Cardiac muscle cell (in vitro differentiated cells and primary cell): ENCODE results near the gene F3. TPM values are rescaled to one million over a fixed set of nuclear protein-coding genes. Genes with fewer than 3 reads are reported as not detected.

Source experiments
- DNase-seq, 2 donors: peaks; one replicate each; pipeline versions ENCODE4 v3.0.0 to v3.0.0-alpha.2; 2010 to 2017; ENCODE audit warnings: low read depth in 1 of 2, low spot score in 1 of 2
- H3K27ac ChIP-seq: fragments of 200-600 bp; sonication (generic); 2 replicates; pipeline ENCODE4 v1.5.1; 2016
- H3K27me3 ChIP-seq: fragments of 200-600 bp; sonication (generic); 2 replicates; pipeline ENCODE4 v1.6.0; 2016; ENCODE audit warnings: control low read depth
- H3K36me3 ChIP-seq: fragments of 200-600 bp; sonication (generic); 2 replicates; pipeline ENCODE4 v1.5.1; 2016; ENCODE audit warnings: control low read depth
- H3K4me1 ChIP-seq: fragments of 200-600 bp; sonication (generic); 2 replicates; pipeline ENCODE4 v1.8.1; 2017; ENCODE audit warnings: low read depth, mild to moderate bottlenecking, mixed run types
- H3K4me3 ChIP-seq: fragments of 200-600 bp; sonication (generic); 2 replicates; pipeline ENCODE4 v1.5.1; 2016; ENCODE audit warnings: mild to moderate bottlenecking
- H3K9me3 ChIP-seq: fragments of 200-600 bp; sonication (generic); 2 replicates; pipeline ENCODE4 v1.5.1; 2017; ENCODE audit warnings: low read depth, mild to moderate bottlenecking, control low read depth
- polyA plus RNA-seq: library from polyadenylated mRNA; unstranded; fragments of >200 nt; fragmentation: Nextera tagmentation; extraction: Ambion mirVana; gene quantifications from 2 replicates; pipeline ENCODE4 v1.2.1, GENCODE V29; 2016
- total RNA-seq: library from RNA; depleted of rRNA; stranded (reverse); fragments of >200 nt; gene quantifications from 2 replicates; pipeline ENCODE4 v1.2.3, GENCODE V29; 2016
- TF ChIP-seq, protein P1 (sequence below): IDR thresholded peaks from 2 replicates; pipeline ENCODE4 v1.5.1; 2012; ENCODE audit warnings: low read depth, mild to moderate bottlenecking, low read length

F3 gene
- total and polyA plus RNA-seq, 2 experiments from 2014 or later, result 0.81 to 1.6 TPM

DNA sequence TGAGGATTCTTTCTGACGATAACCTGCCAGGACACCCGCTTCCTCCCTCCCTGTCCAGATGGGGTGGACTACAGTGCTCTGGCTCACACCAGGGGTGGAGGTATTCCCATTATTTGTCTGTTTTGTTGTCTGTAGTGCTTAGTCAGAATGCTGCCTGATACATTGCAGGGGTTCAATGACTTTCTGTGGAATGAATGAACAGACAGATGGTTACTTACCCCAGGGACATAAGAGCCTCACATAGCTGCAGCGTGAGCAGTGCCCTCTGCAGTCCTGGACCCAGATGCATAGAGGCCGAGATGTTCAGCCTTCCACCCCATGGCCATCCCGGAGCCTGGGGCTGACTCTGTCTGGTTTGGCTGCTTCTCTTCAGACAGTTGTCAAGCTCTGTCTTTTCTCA is 13.0 kb upstream of the F3 start:
- Histone ChIP-seq H3K4me3 (no peak overlapping the region), H3K27me3 (no peaks in the 10 kb centered on the region), H3K9me3 (no peaks in the 10 kb centered on the region), H3K4me1 (no peaks in the 10 kb centered on the region), H3K27ac (no peak overlapping the region), H3K36me3 (no peaks in the 10 kb centered on the region)
- no peak for DNase-seq
- TF ChIP-seq, protein P1, sequence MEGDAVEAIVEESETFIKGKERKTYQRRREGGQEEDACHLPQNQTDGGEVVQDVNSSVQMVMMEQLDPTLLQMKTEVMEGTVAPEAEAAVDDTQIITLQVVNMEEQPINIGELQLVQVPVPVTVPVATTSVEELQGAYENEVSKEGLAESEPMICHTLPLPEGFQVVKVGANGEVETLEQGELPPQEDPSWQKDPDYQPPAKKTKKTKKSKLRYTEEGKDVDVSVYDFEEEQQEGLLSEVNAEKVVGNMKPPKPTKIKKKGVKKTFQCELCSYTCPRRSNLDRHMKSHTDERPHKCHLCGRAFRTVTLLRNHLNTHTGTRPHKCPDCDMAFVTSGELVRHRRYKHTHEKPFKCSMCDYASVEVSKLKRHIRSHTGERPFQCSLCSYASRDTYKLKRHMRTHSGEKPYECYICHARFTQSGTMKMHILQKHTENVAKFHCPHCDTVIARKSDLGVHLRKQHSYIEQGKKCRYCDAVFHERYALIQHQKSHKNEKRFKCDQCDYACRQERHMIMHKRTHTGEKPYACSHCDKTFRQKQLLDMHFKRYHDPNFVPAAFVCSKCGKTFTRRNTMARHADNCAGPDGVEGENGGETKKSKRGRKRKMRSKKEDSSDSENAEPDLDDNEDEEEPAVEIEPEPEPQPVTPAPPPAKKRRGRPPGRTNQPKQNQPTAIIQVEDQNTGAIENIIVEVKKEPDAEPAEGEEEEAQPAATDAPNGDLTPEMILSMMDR, result no peak

DNA sequence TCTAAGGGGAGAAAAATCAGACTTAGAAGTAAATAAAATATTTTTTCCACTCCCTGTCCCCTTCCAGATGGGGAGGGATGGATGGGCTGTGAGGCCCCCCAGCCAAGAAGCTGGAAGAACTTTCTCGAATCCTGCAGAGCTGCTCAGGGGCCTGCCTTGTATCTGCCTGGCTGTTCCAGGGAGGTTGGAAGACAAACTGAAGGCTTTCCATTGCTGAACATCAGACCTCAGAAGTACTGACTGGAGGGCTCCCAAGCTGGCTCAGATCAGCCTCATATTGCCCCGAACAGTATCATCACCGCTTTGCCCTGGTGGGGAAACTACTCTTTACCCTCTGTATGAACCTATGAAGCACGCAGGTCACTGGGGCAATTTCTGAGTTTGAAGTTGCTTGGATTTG is 12.4 kb upstream of the F3 start:
- H3K4me3 ChIP-seq, result no peak overlapping the region
- no peaks in the 10 kb centered on the region for H3K4me1 ChIP-seq
- H3K27me3 ChIP-seq, result no peaks in the 10 kb centered on the region
- TF ChIP-seq, protein P1, result no peak
- DNase-seq, result no peak
- H3K27ac ChIP-seq, result no peak overlapping the region
- H3K36me3 ChIP-seq, result no peaks in the 10 kb centered on the region
- no peaks in the 10 kb centered on the region for H3K9me3 ChIP-seq

GRCh38 chr1:94553323-94553730 is 11.8 kb upstream of the F3 start:
- H3K9me3 ChIP-seq, result no peaks in the 10 kb centered on the region
- H3K27me3 ChIP-seq, result no peaks in the 10 kb centered on the region
- H3K27ac ChIP-seq, result no peak overlapping the region
- H3K4me3 ChIP-seq, result no peak overlapping the region
- no peak for DNase-seq
- no peaks in the 10 kb centered on the region for H3K36me3 ChIP-seq
- H3K4me1 ChIP-seq, result no peaks in the 10 kb centered on the region
- TF ChIP-seq, protein P1, result no peak

GRCh38 chr1:94552071-94552586 is 10.6 kb upstream of the F3 start:
- H3K4me3 ChIP-seq, result no peak overlapping the region
- TF ChIP-seq, protein P1, result no peak
- no peaks in the 10 kb centered on the region for H3K36me3 ChIP-seq
- H3K27me3 ChIP-seq, result no peaks in the 10 kb centered on the region
- no peaks in the 10 kb centered on the region for H3K9me3 ChIP-seq
- no peaks in the 10 kb centered on the region for H3K4me1 ChIP-seq
- no peak overlapping the region for H3K27ac ChIP-seq
- no peak for DNase-seq

DNA sequence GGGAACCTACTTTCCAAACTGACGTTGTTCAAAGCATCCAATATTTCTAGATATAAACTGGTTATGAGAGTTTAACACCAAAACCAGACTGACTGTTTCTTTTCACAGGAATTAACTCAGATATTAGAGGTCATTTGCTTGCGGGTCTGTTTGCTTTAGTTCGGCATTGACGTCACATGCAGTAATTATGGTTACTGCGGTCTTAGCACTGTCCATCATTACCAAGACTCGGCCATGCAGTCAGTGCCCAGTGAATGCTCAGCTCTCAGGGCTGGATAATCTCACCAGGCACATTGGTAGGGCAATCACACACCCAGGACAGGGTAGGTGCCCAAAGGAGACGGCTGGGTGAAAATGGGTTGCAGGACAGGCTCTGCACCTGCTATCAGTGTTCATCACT is 9.9 kb upstream of the F3 start:
- Histone ChIP-seq H3K27ac (no peak overlapping the region), H3K36me3 (no peaks in the 10 kb centered on the region), H3K9me3 (no peaks in the 10 kb centered on the region), H3K4me1 (no peaks in the 10 kb centered on the region), H3K4me3 (no peak overlapping the region), H3K27me3 (no peaks in the 10 kb centered on the region)
- TF ChIP-seq, protein P1, result no peak
- DNase-seq, result no peak

- H3K4me3 ChIP-seq, result no peak overlapping the region
- H3K36me3 ChIP-seq, result no peaks in the 10 kb centered on the region
- TF ChIP-seq, protein P1, result no peak
- H3K27ac ChIP-seq, result no peak overlapping the region
- no peaks in the 10 kb centered on the region for H3K4me1 ChIP-seq
- no peaks in the 10 kb centered on the region for H3K27me3 ChIP-seq
- DNase-seq, result no peak
- H3K9me3 ChIP-seq, result no peaks in the 10 kb centered on the region
Observed at GRCh38 chr1:94550800-94551241, 9.3 kb upstream of the F3 start.
